K562 (cell line): ENCODE results near the gene TMEM270. TPM values are rescaled to one million over a fixed set of nuclear protein-coding genes. Genes with fewer than 3 reads are reported as not detected.
A peak's percentile ranks its signal among the peaks of the same experiment; 100 is the strongest.

Experiments
- ADNP ChIP-seq: fragments of 200-800 bp; sonication (Bioruptor generic); IDR thresholded peaks from 2 replicates; pipeline ENCODE4 v1.6.1; 2016; ENCODE audit warnings: missing genetic modification characterization, missing compliant biosample characterization
- BHLHE40 ChIP-seq: IDR thresholded peaks from 2 replicates; pipeline ENCODE4 v1.6.1; 2011; ENCODE audit warnings: low read length, improper control_type of control experiment
- CSDE1 ChIP-seq, 2 experiments: fragments of 450-650 bp; IDR thresholded peaks; 2 replicates each; pipeline ENCODE4 v1.6.1; 2016; ENCODE audit warnings: mild to moderate bottlenecking in 1 of 2
- HBP1 ChIP-seq: fragments of 450-650 bp; formaldehyde crosslinking; IDR thresholded peaks from 2 replicates; pipeline ENCODE4 v1.4.0; 2022; ENCODE audit warnings: missing genetic modification characterization
- LARP7 ChIP-seq: fragments of 450-650 bp; IDR thresholded peaks from 2 replicates; pipeline ENCODE4 v1.6.1; 2016
- MITF ChIP-seq: IDR thresholded peaks from 2 replicates; pipeline ENCODE4 v1.6.1; 2014; ENCODE audit warnings: antibody characterized with exemption
- RBM25 ChIP-seq: fragments of 200-400 bp; formaldehyde crosslinking; IDR thresholded peaks from 2 replicates; pipeline ENCODE4 v1.6.1; 2018; ENCODE audit warnings: low read length, low read depth, moderate library complexity; ENCODE audit not compliant: severe bottlenecking
- RFX1 ChIP-seq: fragments of 450-650 bp; IDR thresholded peaks from 2 replicates; pipeline ENCODE4 v1.6.1; 2016; ENCODE audit warnings: mild to moderate bottlenecking, moderate library complexity
- TCF3 ChIP-seq: sonication (generic); formaldehyde crosslinking; IDR thresholded peaks from 2 replicates; pipeline ENCODE4 v1.4.0; 2020; ENCODE audit warnings: mild to moderate bottlenecking, missing genetic modification reagents
- ZNF280A ChIP-seq: fragments of 450-650 bp; IDR thresholded peaks from 2 replicates; pipeline ENCODE4 v1.6.1; 2018; ENCODE audit warnings: mild to moderate bottlenecking, low read depth; ENCODE audit not compliant: partially characterized antibody
- ZNF282 ChIP-seq: sonication (generic); formaldehyde crosslinking; IDR thresholded peaks from 2 replicates; pipeline ENCODE4 v1.8.1; 2023; ENCODE audit warnings: missing genetic modification reagents
- ZNF407 ChIP-seq: fragments of 450-650 bp; IDR thresholded peaks from 2 replicates; pipeline ENCODE4 v1.6.1; 2016; ENCODE audit warnings: low read depth
- ZNF57 ChIP-seq: fragments of 450-650 bp; formaldehyde crosslinking; IDR thresholded peaks from 2 replicates; pipeline ENCODE4 v1.4.0; 2020; ENCODE audit warnings: mild to moderate bottlenecking, moderate library complexity
- polyA plus RNA-seq, 8 experiments: library from polyadenylated mRNA; depleted of rRNA in 4 of 8; stranded (reverse) in 5 of 8; unstranded in 3 of 8; fragments of >200 nt; fragmentation: Nextera tagmentation in 2 of 8; fragmentation: Illumina TruSeq in 1 of 8; extraction: Ambion mirVana in 2 of 8; extraction: Trizol in 1 of 8; gene quantifications; 2 replicates each; pipeline versions ENCODE4 v1.2.1 to v1.2.3, GENCODE V29; 2011 to 2014; ENCODE audit warnings: inconsistent platforms in 1 of 8, missing spikeins in 1 of 8
- total RNA-seq, 7 experiments: library from RNA; depleted of rRNA in 6 of 7; stranded (reverse); fragments of >200 nt in 6 of 7; fragmentation: Illumina TruSeq in 2 of 7; extraction: Trizol in 2 of 7; gene quantifications; 2 replicates each; pipeline versions ENCODE4 v1.2.1 to v1.2.3, GENCODE V29; 2011 to 2021; ENCODE audit warnings: low replicate concordance in 1 of 7

Gene TMEM270
- total and polyA plus RNA-seq, 9 of the 15 experiments (the other 6 are each of a cell fraction or from before 2014, with no cell fraction given): not detected

GRCh38 chr7:73892003-73892999 lies 31.3 kb downstream of the TMEM270 start (continued):
- TF ChIP-seq ZNF407: peak; percentile 45; the same call in 1 of the 2 replicates
- TF ChIP-seq BHLHE40: 0 out of 2 replicates have a peak, but pooled peaks have one; percentile 7
- 0 out of 2 replicates have a peak, but pooled peaks have one; percentile 27 for TF ChIP-seq ZNF282
- TF ChIP-seq LARP7: peak; percentile 85
- no peak for TF ChIP-seq MITF
- peak; percentile 79 for TF ChIP-seq ADNP
- TF ChIP-seq RBM25: peak; percentile 72
- TF ChIP-seq ZNF57 (CRISPR knock-in tag): no peak
- peak; percentile 17 for TF ChIP-seq ZNF280A
- TF ChIP-seq TCF3 (CRISPR knock-in tag): peak; percentile 33; the same call in 1 of the 2 replicates
- 0 out of 4 replicates have a peak, but pooled peaks of 1 of the 2 experiments have one; percentile 67 for TF ChIP-seq CSDE1 (IDR thresholded peaks at IDR 0.05)
- no peak for TF ChIP-seq RFX1
- peak; percentile 79; the same call in 1 of the 2 replicates for TF ChIP-seq HBP1 (CRISPR knock-in tag)
